ENCODE results near the gene PRKAG2.

DNA sequence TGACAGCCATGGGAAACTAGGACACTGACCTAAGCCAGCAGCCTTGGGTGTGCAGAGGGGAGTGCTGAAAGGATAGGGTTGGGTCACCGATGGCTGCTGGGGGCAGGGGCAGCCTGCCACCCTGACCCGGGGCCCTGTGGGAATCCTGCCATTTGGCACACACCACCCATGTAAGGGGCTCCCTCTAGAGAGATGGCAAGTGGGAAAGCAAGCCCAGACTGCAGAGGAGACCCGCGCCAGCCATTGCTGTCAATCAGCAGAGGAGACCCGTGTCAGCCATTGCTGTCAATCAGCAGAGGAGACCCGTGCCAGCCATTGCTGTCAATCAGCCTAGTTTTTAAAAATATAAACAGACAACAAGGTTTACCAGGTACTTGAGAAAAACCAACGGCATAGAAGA is 27.4 kb upstream of the PRKAG2 start:
- TF ChIP-seq CTCF (IDR thresholded peaks at IDR 0.05 in 8 of 11, conservative IDR thresholded peaks at IDR 0.05 in 3 of 11) = no peak
- TF ChIP-seq POLR2AphosphoS5 (IDR thresholded peaks at IDR 0.05) = no peak
